B cell (primary cell): ENCODE results near the gene KCNQ2.

Experiments
- EZH2 ChIP-seq: IDR thresholded peaks from 2 replicates; pipeline ENCODE4 v1.6.1; 2012; ENCODE audit warnings: borderline replicate concordance, low read depth, mild to moderate bottlenecking, moderate library complexity, low read length; ENCODE audit not compliant: insufficient read depth, poor library complexity, severe bottlenecking
- TF ChIP-seq, protein P1 (sequence below): fragments of 200-600 bp; IDR thresholded peaks from one replicate; pipeline ENCODE4 v1.8.0; 2022; ENCODE audit warnings: antibody characterized with exemption, mild to moderate bottlenecking

DNA sequence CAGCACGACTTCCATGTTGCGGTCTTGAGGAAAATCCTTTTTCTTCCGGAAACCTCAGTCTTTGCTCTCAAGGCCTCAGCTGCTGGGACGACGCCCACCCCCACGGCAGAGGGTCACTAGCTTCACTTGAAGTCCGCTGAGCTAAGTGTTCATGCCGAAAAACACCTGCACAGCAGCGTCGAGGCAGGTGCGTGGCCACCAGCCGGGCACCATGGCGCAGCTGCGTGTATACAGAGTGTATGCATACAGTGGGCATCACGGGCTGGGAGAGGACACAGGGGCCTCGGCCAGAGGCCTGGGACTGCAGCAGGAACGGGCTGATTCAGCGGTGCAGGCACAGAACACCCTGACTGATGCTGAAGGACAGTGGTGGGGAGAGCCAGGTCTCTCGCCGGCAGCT, 20.1 kb downstream of the KCNQ2 start:
- TF ChIP-seq, protein P1, sequence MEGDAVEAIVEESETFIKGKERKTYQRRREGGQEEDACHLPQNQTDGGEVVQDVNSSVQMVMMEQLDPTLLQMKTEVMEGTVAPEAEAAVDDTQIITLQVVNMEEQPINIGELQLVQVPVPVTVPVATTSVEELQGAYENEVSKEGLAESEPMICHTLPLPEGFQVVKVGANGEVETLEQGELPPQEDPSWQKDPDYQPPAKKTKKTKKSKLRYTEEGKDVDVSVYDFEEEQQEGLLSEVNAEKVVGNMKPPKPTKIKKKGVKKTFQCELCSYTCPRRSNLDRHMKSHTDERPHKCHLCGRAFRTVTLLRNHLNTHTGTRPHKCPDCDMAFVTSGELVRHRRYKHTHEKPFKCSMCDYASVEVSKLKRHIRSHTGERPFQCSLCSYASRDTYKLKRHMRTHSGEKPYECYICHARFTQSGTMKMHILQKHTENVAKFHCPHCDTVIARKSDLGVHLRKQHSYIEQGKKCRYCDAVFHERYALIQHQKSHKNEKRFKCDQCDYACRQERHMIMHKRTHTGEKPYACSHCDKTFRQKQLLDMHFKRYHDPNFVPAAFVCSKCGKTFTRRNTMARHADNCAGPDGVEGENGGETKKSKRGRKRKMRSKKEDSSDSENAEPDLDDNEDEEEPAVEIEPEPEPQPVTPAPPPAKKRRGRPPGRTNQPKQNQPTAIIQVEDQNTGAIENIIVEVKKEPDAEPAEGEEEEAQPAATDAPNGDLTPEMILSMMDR = no peak
- no peak for TF ChIP-seq EZH2
